Heart left ventricle (tissue), 13 donors: ENCODE data around the gene RUVBL2.

Source experiments
- CTCF ChIP-seq, 12 donors: fragments of 200-600 bp; sonication (generic) in 4 of 12; IDR thresholded peaks; one replicate each; pipeline versions ENCODE4 v1.5.0 to v1.8.0; 2018 to 2022; ENCODE audit warnings: antibody characterized with exemption in 12 of 12, mild to moderate bottlenecking in 5 of 12
- POLR2A ChIP-seq, 2 donors: fragments of 450-650 bp; IDR thresholded peaks; one replicate each; pipeline ENCODE4 v1.6.1; 2017; ENCODE audit warnings: antibody characterized with exemption in 2 of 2, mild to moderate bottlenecking in 2 of 2, moderate library complexity in 2 of 2
- donor health status: ischemic (EF 13 %, LVEDD 7.1; RV severe dilation, severe dysfunction).
- donor health status: DM: no; HTN: yes; CAD: no.
- donor health status: DM: no; HTN: no; CAD: no.
- donor health status: ischemic (EF 25% LVEDD 6.9; RV normal size, moderate dysfunction).
- donor health status: ischemic (EF 25% LVEDD 5.7; RV mildly dilated, moderate dysfunction).
- donor health status: ischemic (EF 35%, LVEDD 5.7; RV mildly dilated, moderate dysfunction).
- donor health status: nonischemic (EF 11% LVEDD 7.7; RV severe dilation, severe dysfunction).
- donor health status: DM: yes; HTN: yes; CAD: no.
- donor health status: PGD.
- donor health status: ischemic (EF 29% LVEDD 5.4; RV normal size, mild dysfunction).
- donor health status: nonischemic (EF 23%, LVEDD 6.1; RV moderate dilation, normal function).

GRCh38 chr19:48991873-48992580, 1.7 kb upstream of the RUVBL2 start:
- no peak for TF ChIP-seq CTCF (IDR thresholded peaks at IDR 0.05)
- peak in 1 of 2 donors; percentile 55 for TF ChIP-seq POLR2A (IDR thresholded peaks at IDR 0.05)
